Measurements from ENCODE around the gene RNF148.

GRCh38 chr7:122692769-122693309 is 9.9 kb downstream of the RNF148 start:
- TF ChIP-seq, protein P1, sequence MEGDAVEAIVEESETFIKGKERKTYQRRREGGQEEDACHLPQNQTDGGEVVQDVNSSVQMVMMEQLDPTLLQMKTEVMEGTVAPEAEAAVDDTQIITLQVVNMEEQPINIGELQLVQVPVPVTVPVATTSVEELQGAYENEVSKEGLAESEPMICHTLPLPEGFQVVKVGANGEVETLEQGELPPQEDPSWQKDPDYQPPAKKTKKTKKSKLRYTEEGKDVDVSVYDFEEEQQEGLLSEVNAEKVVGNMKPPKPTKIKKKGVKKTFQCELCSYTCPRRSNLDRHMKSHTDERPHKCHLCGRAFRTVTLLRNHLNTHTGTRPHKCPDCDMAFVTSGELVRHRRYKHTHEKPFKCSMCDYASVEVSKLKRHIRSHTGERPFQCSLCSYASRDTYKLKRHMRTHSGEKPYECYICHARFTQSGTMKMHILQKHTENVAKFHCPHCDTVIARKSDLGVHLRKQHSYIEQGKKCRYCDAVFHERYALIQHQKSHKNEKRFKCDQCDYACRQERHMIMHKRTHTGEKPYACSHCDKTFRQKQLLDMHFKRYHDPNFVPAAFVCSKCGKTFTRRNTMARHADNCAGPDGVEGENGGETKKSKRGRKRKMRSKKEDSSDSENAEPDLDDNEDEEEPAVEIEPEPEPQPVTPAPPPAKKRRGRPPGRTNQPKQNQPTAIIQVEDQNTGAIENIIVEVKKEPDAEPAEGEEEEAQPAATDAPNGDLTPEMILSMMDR (IDR thresholded peaks at IDR 0.05): no peak
- no peak for TF ChIP-seq POLR2A (IDR thresholded peaks at IDR 0.05)

Measured in esophagus squamous epithelium (tissue), 4 donors.